ENCODE results near the gene ADARB1. TPM values are rescaled to one million over a fixed set of nuclear protein-coding genes. Genes with fewer than 3 reads are reported as not detected.

Gene ADARB1
- total RNA-seq, 1 experiment from 2014 or later = 15.8 TPM

- H3K23me2 ChIP-seq (ENCODE audit: insufficient read length, low read depth, low read length, poor library complexity, severe bottlenecking) = no peaks in the 10 kb centered on the region
- no peaks in the 10 kb centered on the region; a peak in 1 of 5 replicates for H3K9me3 Mint-ChIP-seq
- no peak overlapping the region for H3K4me3 Mint-ChIP-seq
- no CpG with 5 or more reads among the region's 8 CpGs for whole genome bisulfite sequencing (ENCODE audit: extremely low coverage, insufficient read length, low lambda C conversion rate)
- H3K14ac ChIP-seq (ENCODE audit: insufficient read depth, low read length) = no peak overlapping the region
- no peak overlapping the region for H2BK15ac ChIP-seq (ENCODE audit: low read depth, low read length)
- no peak overlapping the region for H3K56ac ChIP-seq (ENCODE audit: insufficient read length, low read depth, low read length)
- no peaks in the 10 kb centered on the region for H4K20me1 ChIP-seq (ENCODE audit: control insufficient read depth, insufficient read depth, insufficient read length)
- no peak for DNase-seq
- H2AK5ac ChIP-seq (ENCODE audit: insufficient read length, low read length) = no peak overlapping the region
- no peak for TF ChIP-seq CTCF (conservative IDR thresholded peaks at IDR 0.05)
- no peak overlapping the region for H3K23ac ChIP-seq (ENCODE audit: insufficient read length, low read depth, low read length)
- peaks cover 18 to 21% of the 10 kb centered on the region in 2 experiments for H3K4me1 Mint-ChIP-seq
- no peak overlapping the region for H2AFZ ChIP-seq (ENCODE audit: low read length)
- H3K27me3 ChIP-seq (ENCODE audit: insufficient read depth, low read length) = peaks cover 4% of the 10 kb centered on the region; the same call in 1 of the 2 replicates
- H2BK20ac ChIP-seq (ENCODE audit: low read depth, low read length, poor library complexity, severe bottlenecking) = no peak overlapping the region
- H3K4me1 ChIP-seq (ENCODE audit: insufficient read depth, low read length) = no peaks in the 10 kb centered on the region
- H3K18ac ChIP-seq (ENCODE audit: insufficient read length, low read depth, low read length) = no peak overlapping the region
- H2BK12ac ChIP-seq (ENCODE audit: insufficient read length, low read depth, low read length) = no peak overlapping the region
- no peak overlapping the region for H4K5ac ChIP-seq (ENCODE audit: insufficient read length, low read depth, low read length)
- no peak overlapping the region for H3T11ph ChIP-seq (ENCODE audit: low read length)
- H3K27me3 Mint-ChIP-seq (ENCODE audit: low read depth) = peaks cover 18% of the 10 kb centered on the region
- no peaks in the 10 kb centered on the region for H3K79me2 ChIP-seq (ENCODE audit: insufficient read depth, low read length)
- no peak overlapping the region for H3K9ac ChIP-seq (ENCODE audit: extremely low read depth, insufficient read length, low read length)
- no peaks in the 10 kb centered on the region for H3K9me3 ChIP-seq (ENCODE audit: control insufficient read depth, low read depth, low read length)
- H3K79me1 ChIP-seq (ENCODE audit: insufficient read depth, low read depth, low read length, poor library complexity, severe bottlenecking) = no peaks in the 10 kb centered on the region
- H3K27ac Mint-ChIP-seq = no peak overlapping the region
- no peak overlapping the region for H3K27ac ChIP-seq (ENCODE audit: insufficient read length, low read depth, low read length)
- no peak overlapping the region for H2BK120ac ChIP-seq (ENCODE audit: low read depth, low read length, poor library complexity, severe bottlenecking)
- no peak overlapping the region for H3K4ac ChIP-seq (ENCODE audit: low read depth, low read length)
- H2BK5ac ChIP-seq (ENCODE audit: insufficient read length, low read length) = no peak overlapping the region
- no peak overlapping the region for H3K4me2 ChIP-seq (ENCODE audit: insufficient read depth, insufficient read length, low read length)
- peaks cover 0 to 5% (median 0%) of the 10 kb centered on the region in 3 experiments; a peak in 1 of 7 replicates for H3K36me3 Mint-ChIP-seq (ENCODE audit: insufficient read depth in 1 of 3, low read depth in 3 of 3)
- H4K8ac ChIP-seq (replicated peaks; ENCODE audit: insufficient read length, low read depth, low read length) = no peak overlapping the region
- no peak overlapping the region for H4K91ac ChIP-seq (ENCODE audit: insufficient read length, low read depth, low read length)
Observed at GRCh38 chr21:45080639-45081414, 6.4 kb downstream of the ADARB1 start.
